Liver (tissue), 9 donors: ENCODE measurements around the gene FUNDC2. TPM values are rescaled to one million over a fixed set of nuclear protein-coding genes. Genes with fewer than 3 reads are reported as not detected.

ENCODE experiments used
- DNase-seq: peaks from one replicate; pipeline ENCODE4 v3.0.0-alpha.2; 2017; ENCODE audit warnings: low spot score
- H3K27ac ChIP-seq, 2 donors: one replicate each; pipeline ENCODE4 v1.7.0; 2013; ENCODE audit warnings: inconsistent platforms in 2 of 2, low read length in 2 of 2, control low read depth in 1 of 2, low read depth in 1 of 2, mild to moderate bottlenecking in 1 of 2
- H3K27me3 ChIP-seq, 4 donors: one replicate each; pipeline versions ENCODE4 v1.6.1 to v1.7.0; 2013; ENCODE audit warnings: low read length in 3 of 4, inconsistent platforms in 1 of 4, mild to moderate bottlenecking in 1 of 4, moderate library complexity in 1 of 4; ENCODE audit not compliant: control insufficient read depth in 4 of 4, insufficient read depth in 4 of 4
- H3K36me3 ChIP-seq, 4 donors: one replicate each; pipeline versions ENCODE4 v1.6.1 to v1.7.0; 2013; ENCODE audit warnings: low read length in 3 of 4, mild to moderate bottlenecking in 3 of 4, low read depth in 1 of 4, moderate library complexity in 1 of 4; ENCODE audit not compliant: control insufficient read depth in 4 of 4, insufficient read depth in 3 of 4
- H3K4me1 ChIP-seq, 4 donors: one replicate each; pipeline versions ENCODE4 v1.6.1 to v1.7.0; 2013; ENCODE audit warnings: low read length in 3 of 4, mild to moderate bottlenecking in 3 of 4, moderate library complexity in 1 of 4; ENCODE audit not compliant: control insufficient read depth in 4 of 4, insufficient read depth in 4 of 4
- H3K4me3 ChIP-seq, 3 donors: one replicate each; pipeline versions ENCODE4 v1.6.1 to v1.7.0; 2013; ENCODE audit warnings: low read length in 3 of 3, control low read depth in 1 of 3, low read depth in 1 of 3, mild to moderate bottlenecking in 1 of 3
- H3K9ac ChIP-seq, 2 donors: one replicate each; pipeline ENCODE4 v1.7.0; 2013; ENCODE audit warnings: low read length in 2 of 2, mild to moderate bottlenecking in 2 of 2, moderate library complexity in 2 of 2, control low read depth in 1 of 2, low read depth in 1 of 2
- H3K9me3 ChIP-seq, 4 donors: one replicate each; pipeline versions ENCODE4 v1.6.1 to v1.7.0; 2013; ENCODE audit warnings: low read length in 3 of 4; ENCODE audit not compliant: control insufficient read depth in 4 of 4
- EGR1 ChIP-seq, 2 donors: IDR thresholded peaks; 2 replicates each; pipeline ENCODE4 v1.6.1; 2016 to 2018; ENCODE audit warnings: antibody characterized with exemption in 2 of 2, low read depth in 2 of 2
- FOXA1 ChIP-seq: IDR thresholded peaks from 2 replicates; pipeline ENCODE4 v1.6.1; 2016; ENCODE audit warnings: antibody characterized with exemption
- FOXA2 ChIP-seq: IDR thresholded peaks from 2 replicates; pipeline ENCODE4 v1.6.1; 2016; ENCODE audit warnings: antibody characterized with exemption
- GABPA ChIP-seq, 2 donors: IDR thresholded peaks in 1 of 2; conservative IDR thresholded peaks in 1 of 2; 2 replicates each; pipeline ENCODE4 v1.6.1; 2016; ENCODE audit warnings: antibody characterized with exemption in 2 of 2, mild to moderate bottlenecking in 1 of 2, moderate library complexity in 1 of 2
- HNF4A ChIP-seq, 2 donors: conservative IDR thresholded peaks; 2 replicates each; pipeline ENCODE4 v1.6.1; 2016; ENCODE audit warnings: antibody characterized with exemption in 2 of 2, mild to moderate bottlenecking in 2 of 2
- HNF4G ChIP-seq: IDR thresholded peaks from 2 replicates; pipeline ENCODE4 v1.6.1; 2016; ENCODE audit warnings: antibody characterized with exemption
- JUND ChIP-seq, 2 donors: IDR thresholded peaks; 2 replicates each; pipeline ENCODE4 v1.6.1; 2016; ENCODE audit warnings: antibody characterized with exemption in 2 of 2
- NR2F2 ChIP-seq: IDR thresholded peaks from 2 replicates; pipeline ENCODE4 v1.6.1; 2016; ENCODE audit warnings: antibody characterized with exemption
- RAD21 ChIP-seq, 2 donors: IDR thresholded peaks; 2 replicates each; pipeline ENCODE4 v1.6.1; 2016; ENCODE audit warnings: antibody characterized with exemption in 2 of 2, mild to moderate bottlenecking in 2 of 2
- RXRA ChIP-seq, 2 donors: IDR thresholded peaks; 2 replicates each; pipeline ENCODE4 v1.6.1; 2017 to 2018; ENCODE audit warnings: antibody characterized with exemption in 2 of 2, mild to moderate bottlenecking in 1 of 2
- TAF1 ChIP-seq: conservative IDR thresholded peaks from 2 replicates; pipeline ENCODE4 v1.6.1; 2016; ENCODE audit warnings: antibody characterized with exemption, mild to moderate bottlenecking
- YY1 ChIP-seq: IDR thresholded peaks from 2 replicates; pipeline ENCODE4 v1.6.1; 2016; ENCODE audit warnings: antibody characterized with exemption, mild to moderate bottlenecking
- polyA plus RNA-seq, 2 donors: library from polyadenylated mRNA; stranded (reverse) in 1 of 2; unstranded in 1 of 2; fragments of 200-250 nt in 1 of 2; fragments of >200 nt in 1 of 2; fragmentation: Nextera tagmentation in 1 of 2; extraction: Ambion mirVana in 1 of 2; gene quantifications; one replicate each; pipeline versions ENCODE4 v1.2.1 to v1.2.3, GENCODE V29; 2013 to 2015
- total RNA-seq, 2 donors: library from RNA; depleted of rRNA; stranded (reverse); fragments of >200 nt; gene quantifications; one replicate each; pipeline ENCODE4 v1.2.3, GENCODE V29; 2014
- TF ChIP-seq, protein P1 (sequence below): IDR thresholded peaks from 2 replicates; pipeline ENCODE4 v1.6.1; 2016; ENCODE audit warnings: antibody characterized with exemption
- TF ChIP-seq, protein P2 (sequence below): IDR thresholded peaks from 2 replicates; pipeline ENCODE4 v1.6.1; 2016; ENCODE audit warnings: antibody characterized with exemption, mild to moderate bottlenecking
- TF ChIP-seq, protein P3 (sequence below): fragments of 150-350 bp; IDR thresholded peaks from 2 replicates; pipeline ENCODE4 v1.5.1; 2017; ENCODE audit warnings: improper control_type of control experiment, low read depth, low read length; ENCODE audit not compliant: missing input control
- TF ChIP-seq, protein P4 (sequence below): IDR thresholded peaks from 2 replicates; pipeline ENCODE4 v1.6.1; 2016; ENCODE audit warnings: antibody characterized with exemption
- TF ChIP-seq, protein P5 (sequence below): IDR thresholded peaks from 2 replicates; pipeline ENCODE4 v1.6.1; 2016; ENCODE audit warnings: antibody characterized with exemption
- donor health status: healthy.
- donor health status: healthy.
- donor health status: healthy.
- donor health status: healthy.
- donor health status: healthy.

FUNDC2 gene
- total and polyA plus RNA-seq, 4 donors, result 19.4 to 79.8 (median 40.8) TPM

DNA sequence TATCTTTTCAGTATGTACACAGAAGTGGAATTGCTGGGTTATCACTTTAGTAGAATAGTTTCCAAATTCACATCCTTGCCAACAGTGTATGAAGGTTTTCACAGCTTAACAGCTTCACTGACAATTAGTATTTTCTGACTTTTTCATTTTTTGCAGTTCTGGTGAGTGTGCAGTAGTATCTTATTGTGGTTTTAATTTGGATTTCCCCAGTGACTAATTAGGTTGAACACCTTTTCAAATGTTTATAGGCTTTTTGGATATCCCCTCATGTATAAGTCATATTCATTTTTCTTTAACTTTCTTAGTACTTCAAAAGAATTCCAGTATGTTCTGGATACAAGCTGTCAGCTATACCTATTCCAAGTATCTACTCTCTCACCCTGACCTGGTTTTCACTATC is 81.8 kb downstream of the FUNDC2 start:
- no peak overlapping the region for H3K4me3 ChIP-seq
- no peak for TF ChIP-seq TAF1
- TF ChIP-seq, protein P1, sequence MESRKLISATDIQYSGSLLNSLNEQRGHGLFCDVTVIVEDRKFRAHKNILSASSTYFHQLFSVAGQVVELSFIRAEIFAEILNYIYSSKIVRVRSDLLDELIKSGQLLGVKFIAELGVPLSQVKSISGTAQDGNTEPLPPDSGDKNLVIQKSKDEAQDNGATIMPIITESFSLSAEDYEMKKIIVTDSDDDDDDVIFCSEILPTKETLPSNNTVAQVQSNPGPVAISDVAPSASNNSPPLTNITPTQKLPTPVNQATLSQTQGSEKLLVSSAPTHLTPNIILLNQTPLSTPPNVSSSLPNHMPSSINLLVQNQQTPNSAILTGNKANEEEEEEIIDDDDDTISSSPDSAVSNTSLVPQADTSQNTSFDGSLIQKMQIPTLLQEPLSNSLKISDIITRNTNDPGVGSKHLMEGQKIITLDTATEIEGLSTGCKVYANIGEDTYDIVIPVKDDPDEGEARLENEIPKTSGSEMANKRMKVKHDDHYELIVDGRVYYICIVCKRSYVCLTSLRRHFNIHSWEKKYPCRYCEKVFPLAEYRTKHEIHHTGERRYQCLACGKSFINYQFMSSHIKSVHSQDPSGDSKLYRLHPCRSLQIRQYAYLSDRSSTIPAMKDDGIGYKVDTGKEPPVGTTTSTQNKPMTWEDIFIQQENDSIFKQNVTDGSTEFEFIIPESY, result no peak
- no peak for TF ChIP-seq RAD21 (IDR thresholded peaks at IDR 0.05)
- TF ChIP-seq, protein P2, sequence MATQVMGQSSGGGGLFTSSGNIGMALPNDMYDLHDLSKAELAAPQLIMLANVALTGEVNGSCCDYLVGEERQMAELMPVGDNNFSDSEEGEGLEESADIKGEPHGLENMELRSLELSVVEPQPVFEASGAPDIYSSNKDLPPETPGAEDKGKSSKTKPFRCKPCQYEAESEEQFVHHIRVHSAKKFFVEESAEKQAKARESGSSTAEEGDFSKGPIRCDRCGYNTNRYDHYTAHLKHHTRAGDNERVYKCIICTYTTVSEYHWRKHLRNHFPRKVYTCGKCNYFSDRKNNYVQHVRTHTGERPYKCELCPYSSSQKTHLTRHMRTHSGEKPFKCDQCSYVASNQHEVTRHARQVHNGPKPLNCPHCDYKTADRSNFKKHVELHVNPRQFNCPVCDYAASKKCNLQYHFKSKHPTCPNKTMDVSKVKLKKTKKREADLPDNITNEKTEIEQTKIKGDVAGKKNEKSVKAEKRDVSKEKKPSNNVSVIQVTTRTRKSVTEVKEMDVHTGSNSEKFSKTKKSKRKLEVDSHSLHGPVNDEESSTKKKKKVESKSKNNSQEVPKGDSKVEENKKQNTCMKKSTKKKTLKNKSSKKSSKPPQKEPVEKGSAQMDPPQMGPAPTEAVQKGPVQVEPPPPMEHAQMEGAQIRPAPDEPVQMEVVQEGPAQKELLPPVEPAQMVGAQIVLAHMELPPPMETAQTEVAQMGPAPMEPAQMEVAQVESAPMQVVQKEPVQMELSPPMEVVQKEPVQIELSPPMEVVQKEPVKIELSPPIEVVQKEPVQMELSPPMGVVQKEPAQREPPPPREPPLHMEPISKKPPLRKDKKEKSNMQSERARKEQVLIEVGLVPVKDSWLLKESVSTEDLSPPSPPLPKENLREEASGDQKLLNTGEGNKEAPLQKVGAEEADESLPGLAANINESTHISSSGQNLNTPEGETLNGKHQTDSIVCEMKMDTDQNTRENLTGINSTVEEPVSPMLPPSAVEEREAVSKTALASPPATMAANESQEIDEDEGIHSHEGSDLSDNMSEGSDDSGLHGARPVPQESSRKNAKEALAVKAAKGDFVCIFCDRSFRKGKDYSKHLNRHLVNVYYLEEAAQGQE, result no peak
- TF ChIP-seq NR2F2, result no peak
- no peak for TF ChIP-seq YY1
- no peak for TF ChIP-seq JUND (IDR thresholded peaks at IDR 0.05)
- TF ChIP-seq, protein P3, sequence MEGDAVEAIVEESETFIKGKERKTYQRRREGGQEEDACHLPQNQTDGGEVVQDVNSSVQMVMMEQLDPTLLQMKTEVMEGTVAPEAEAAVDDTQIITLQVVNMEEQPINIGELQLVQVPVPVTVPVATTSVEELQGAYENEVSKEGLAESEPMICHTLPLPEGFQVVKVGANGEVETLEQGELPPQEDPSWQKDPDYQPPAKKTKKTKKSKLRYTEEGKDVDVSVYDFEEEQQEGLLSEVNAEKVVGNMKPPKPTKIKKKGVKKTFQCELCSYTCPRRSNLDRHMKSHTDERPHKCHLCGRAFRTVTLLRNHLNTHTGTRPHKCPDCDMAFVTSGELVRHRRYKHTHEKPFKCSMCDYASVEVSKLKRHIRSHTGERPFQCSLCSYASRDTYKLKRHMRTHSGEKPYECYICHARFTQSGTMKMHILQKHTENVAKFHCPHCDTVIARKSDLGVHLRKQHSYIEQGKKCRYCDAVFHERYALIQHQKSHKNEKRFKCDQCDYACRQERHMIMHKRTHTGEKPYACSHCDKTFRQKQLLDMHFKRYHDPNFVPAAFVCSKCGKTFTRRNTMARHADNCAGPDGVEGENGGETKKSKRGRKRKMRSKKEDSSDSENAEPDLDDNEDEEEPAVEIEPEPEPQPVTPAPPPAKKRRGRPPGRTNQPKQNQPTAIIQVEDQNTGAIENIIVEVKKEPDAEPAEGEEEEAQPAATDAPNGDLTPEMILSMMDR, result no peak
- no peak for TF ChIP-seq FOXA1
- TF ChIP-seq HNF4A (conservative IDR thresholded peaks at IDR 0.05), result no peak
- no peak for TF ChIP-seq FOXA2
- TF ChIP-seq GABPA (IDR thresholded peaks at IDR 0.05 in 1 of 2, conservative IDR thresholded peaks at IDR 0.05 in 1 of 2), result no peak
- TF ChIP-seq EGR1 (IDR thresholded peaks at IDR 0.05; ENCODE audit: low read depth in 2 of 2), result no peak
- TF ChIP-seq, protein P4, sequence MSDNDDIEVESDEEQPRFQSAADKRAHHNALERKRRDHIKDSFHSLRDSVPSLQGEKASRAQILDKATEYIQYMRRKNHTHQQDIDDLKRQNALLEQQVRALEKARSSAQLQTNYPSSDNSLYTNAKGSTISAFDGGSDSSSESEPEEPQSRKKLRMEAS, result no peak
- TF ChIP-seq, protein P5, sequence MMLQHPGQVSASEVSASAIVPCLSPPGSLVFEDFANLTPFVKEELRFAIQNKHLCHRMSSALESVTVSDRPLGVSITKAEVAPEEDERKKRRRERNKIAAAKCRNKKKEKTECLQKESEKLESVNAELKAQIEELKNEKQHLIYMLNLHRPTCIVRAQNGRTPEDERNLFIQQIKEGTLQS, result no peak
- no peak for TF ChIP-seq HNF4G
- no peak for TF ChIP-seq RXRA (IDR thresholded peaks at IDR 0.05)
- H3K9ac ChIP-seq, result no peak overlapping the region
- H3K27ac ChIP-seq, result no peak overlapping the region
- no peaks in the 10 kb centered on the region for H3K9me3 ChIP-seq
- DNase-seq, result no peak
- no peaks in the 10 kb centered on the region for H3K27me3 ChIP-seq
- no peaks in the 10 kb centered on the region for H3K36me3 ChIP-seq
- no peaks in the 10 kb centered on the region for H3K4me1 ChIP-seq

Other genes with a start within 250 kb of the FUNDC2 start
- gene MPP1, start 221.4 kb upstream of the FUNDC2 start, total RNA-seq, result 100 to 1,000 TPM in 1 of 2 donors, 10 to 100 TPM in 1; 24.3 to 168 TPM
- gene MPP1, start 221.4 kb upstream of the FUNDC2 start, polyA plus RNA-seq, result 10 to 100 TPM; 13.8 to 22.5 TPM
- under 1 TPM in 1 of 2 donors, not detected in 1; 0.50 TPM for gene SMIM9, start 192.2 kb upstream of the FUNDC2 start, total RNA-seq
- gene SMIM9, start 192.2 kb upstream of the FUNDC2 start, polyA plus RNA-seq, result not detected
- gene F8A1, start 140.5 kb upstream of the FUNDC2 start, total RNA-seq, result 1 to 10 TPM in 1 of 2 donors, under 1 TPM in 1; 0.42 to 3.9 TPM
- 10 to 100 TPM in 1 of 2 donors, 1 to 10 TPM in 1; 5.7 to 25.0 TPM for gene F8A1, start 140.5 kb upstream of the FUNDC2 start, polyA plus RNA-seq
- 10 to 100 TPM in 1 of 2 donors, 1 to 10 TPM in 1; 8.0 to 22.3 TPM for gene F8, start 4.1 kb upstream of the FUNDC2 start, total RNA-seq
- 10 to 100 TPM; 11.1 to 16.5 TPM for gene F8, start 4.1 kb upstream of the FUNDC2 start, polyA plus RNA-seq
- 1 to 10 TPM; 4.2 to 4.9 TPM for gene CMC4, start 44.3 kb downstream of the FUNDC2 start, total RNA-seq
- 10 to 100 TPM; 15.9 to 17.3 TPM for gene CMC4, start 44.3 kb downstream of the FUNDC2 start, polyA plus RNA-seq
- 1 to 10 TPM; 2.2 to 2.8 TPM for gene MTCP1, start 44.3 kb downstream of the FUNDC2 start, total RNA-seq
- gene MTCP1, start 44.3 kb downstream of the FUNDC2 start, polyA plus RNA-seq, result 1 to 10 TPM; 7.7 to 10.0 TPM
- gene BRCC3, start 44.7 kb downstream of the FUNDC2 start, total RNA-seq, result 10 to 100 TPM in 1 of 2 donors, 1 to 10 TPM in 1; 7.8 to 10.9 TPM
- 10 to 100 TPM in 1 of 2 donors, 1 to 10 TPM in 1; 9.3 to 12.2 TPM for gene BRCC3, start 44.7 kb downstream of the FUNDC2 start, polyA plus RNA-seq
- 10 to 100 TPM; 15.1 to 40.7 TPM for gene VBP1, start 189.6 kb downstream of the FUNDC2 start, total RNA-seq
- gene VBP1, start 189.6 kb downstream of the FUNDC2 start, polyA plus RNA-seq, result 10 to 100 TPM; 16.3 to 16.9 TPM
- under 1 TPM; 0.17 to 0.75 TPM for gene RAB39B, start 237.6 kb downstream of the FUNDC2 start, total RNA-seq
- under 1 TPM in 1 of 2 donors, not detected in 1; 0.07 TPM for gene RAB39B, start 237.6 kb downstream of the FUNDC2 start, polyA plus RNA-seq